ENCODE measurements around the gene ERFL.

DNA sequence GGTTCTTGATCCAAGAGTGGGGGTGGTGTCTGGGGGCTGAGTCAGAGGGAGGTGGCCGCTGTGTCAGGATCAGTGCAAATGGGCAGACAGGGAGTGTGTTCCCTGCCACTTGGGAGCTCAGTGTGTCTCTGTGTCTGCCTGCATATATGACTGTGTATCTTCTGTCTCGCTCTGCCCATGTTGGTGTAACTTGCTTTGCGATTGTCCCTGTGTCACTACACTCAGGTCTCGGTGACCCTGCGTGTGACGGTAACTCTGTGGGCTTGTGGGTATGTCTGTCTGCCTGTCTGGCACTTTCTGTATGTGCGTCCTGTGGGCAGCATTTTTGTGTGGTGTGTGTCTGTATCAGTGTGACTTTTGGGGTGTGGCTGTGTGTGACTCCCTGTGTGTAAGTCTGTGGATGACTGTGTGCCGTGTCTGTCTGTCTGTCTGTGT is 8.2 kb upstream of the ERFL start:
- TF ChIP-seq, protein P1, sequence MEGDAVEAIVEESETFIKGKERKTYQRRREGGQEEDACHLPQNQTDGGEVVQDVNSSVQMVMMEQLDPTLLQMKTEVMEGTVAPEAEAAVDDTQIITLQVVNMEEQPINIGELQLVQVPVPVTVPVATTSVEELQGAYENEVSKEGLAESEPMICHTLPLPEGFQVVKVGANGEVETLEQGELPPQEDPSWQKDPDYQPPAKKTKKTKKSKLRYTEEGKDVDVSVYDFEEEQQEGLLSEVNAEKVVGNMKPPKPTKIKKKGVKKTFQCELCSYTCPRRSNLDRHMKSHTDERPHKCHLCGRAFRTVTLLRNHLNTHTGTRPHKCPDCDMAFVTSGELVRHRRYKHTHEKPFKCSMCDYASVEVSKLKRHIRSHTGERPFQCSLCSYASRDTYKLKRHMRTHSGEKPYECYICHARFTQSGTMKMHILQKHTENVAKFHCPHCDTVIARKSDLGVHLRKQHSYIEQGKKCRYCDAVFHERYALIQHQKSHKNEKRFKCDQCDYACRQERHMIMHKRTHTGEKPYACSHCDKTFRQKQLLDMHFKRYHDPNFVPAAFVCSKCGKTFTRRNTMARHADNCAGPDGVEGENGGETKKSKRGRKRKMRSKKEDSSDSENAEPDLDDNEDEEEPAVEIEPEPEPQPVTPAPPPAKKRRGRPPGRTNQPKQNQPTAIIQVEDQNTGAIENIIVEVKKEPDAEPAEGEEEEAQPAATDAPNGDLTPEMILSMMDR (IDR thresholded peaks at IDR 0.05) = no peak
- TF ChIP-seq EZH2 (IDR thresholded peaks at IDR 0.05; ENCODE audit: borderline replicate concordance, insufficient read depth, low read depth, low read length, poor library complexity, severe bottlenecking) = no peak
